Stimulated activated CD8-positive, alpha-beta memory T cell treated with anti-CD3 and anti-CD28 coated beads, Interleukin-4, amount 100 ng/mL, for 24 hours (primary cell): ENCODE data around the gene NHS.
"Not testable (repeated sequence)": the region's sequence is repeated elsewhere in the genome, so short reads cannot be mapped to it uniquely, and the experiment has no call there.

ENCODE experiments used
- DNase-seq: peaks from one replicate; pipeline ENCODE4 v3.0.0-alpha.2; 2020; ENCODE audit warnings: low read depth

The NHS gene

DNA sequence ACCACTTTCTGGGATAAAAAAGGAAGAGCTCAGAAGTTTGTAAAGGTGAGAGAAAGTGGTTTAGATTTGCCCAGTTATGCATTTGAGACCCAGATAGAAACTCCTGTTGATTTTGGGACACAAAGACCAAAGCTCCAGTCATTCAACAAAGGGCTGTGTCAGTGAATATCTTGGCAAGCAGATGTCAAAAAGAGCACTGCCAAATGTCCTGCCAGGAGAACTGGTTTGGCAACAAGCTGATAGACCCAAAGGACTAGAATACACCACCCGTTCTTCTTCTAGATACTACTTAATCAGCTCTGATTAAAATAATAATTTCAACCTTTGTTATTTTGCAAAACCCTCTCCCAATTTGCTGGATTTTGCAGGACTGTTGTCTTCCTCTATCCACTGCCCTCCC is 121.4 kb downstream of the NHS start:
- no peak for DNase-seq

DNA sequence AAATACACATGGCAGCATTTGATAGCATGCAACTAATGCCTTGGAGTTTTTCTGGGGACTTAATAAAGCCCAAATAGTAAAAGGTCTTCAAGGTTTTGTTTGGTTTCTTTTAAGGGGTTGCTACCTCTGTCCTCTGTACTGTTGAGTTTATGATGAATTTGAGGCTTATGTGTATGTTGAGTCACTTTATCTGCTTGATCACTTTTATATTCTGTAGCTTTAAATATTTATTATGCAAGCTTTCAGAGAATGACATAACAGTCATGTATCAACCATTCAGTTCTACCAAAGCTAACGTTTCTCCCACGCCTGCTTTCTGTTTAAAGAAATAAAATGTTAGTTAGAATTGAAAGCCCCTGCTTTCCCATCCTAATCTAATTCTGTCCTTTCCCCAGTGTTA is 122.2 kb downstream of the NHS start:
- DNase-seq = no peak

DNA sequence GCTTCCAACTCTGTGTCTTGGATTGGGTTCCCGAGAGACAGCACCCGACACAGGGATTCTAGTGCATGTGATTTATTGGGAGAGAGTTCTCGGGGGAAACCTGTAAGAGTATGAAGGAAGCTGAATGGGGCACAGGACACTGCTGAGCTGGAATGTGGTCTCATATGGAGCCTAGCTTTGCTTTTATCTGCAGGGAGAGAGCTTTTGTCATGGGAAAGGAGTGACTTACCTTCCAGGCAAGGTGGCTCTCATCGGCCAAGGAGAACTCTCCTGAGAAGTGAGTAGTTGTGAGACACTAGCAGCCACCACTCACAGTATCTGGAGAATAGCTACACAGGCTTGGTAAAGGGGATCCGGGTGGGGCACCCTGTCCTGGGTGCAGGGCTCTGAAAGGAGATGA is 124.5 kb downstream of the NHS start:
- DNase-seq = no peak

DNA sequence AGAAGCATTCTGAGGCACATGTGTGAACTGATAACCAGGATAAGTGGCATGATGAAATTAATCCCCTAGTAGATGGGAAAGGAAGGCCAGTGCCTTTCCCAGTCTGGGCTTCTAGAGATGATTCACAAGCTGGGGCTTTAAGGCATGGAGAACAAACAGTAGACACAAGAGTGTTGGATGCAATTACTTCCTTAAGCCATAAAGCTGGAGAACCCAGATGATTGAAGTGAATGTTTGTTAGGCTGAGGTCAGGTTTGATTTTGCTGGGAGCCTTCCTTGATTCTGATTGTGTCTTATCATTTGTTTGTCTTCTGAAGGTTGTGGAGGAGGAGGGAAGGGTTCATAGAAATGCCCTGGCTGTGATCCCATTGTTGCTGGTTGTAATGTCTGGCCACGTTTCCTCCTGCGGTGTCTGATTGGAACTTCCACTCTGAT is 125.2 kb downstream of the NHS start:
- DNase-seq = no peak

DNA sequence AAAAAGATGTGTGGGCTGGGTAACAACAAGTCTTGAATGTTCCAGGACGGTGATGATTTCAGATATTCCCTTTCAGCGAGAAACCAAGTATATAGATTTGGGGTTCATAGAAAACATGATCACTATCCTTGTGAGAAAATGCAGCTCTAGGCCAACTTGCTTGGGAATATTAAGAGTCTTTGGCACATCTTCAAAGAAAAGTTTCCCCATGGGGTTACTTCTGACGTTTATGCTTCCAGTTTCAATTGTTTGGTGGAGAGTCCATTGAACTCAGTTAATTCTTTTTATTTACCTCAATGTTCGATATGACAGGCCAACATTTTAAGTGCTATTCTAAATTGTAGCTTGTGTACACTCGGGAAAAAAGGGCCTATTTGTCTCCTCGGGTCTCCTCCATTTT is 126.7 kb downstream of the NHS start:
- no peak for DNase-seq

DNA sequence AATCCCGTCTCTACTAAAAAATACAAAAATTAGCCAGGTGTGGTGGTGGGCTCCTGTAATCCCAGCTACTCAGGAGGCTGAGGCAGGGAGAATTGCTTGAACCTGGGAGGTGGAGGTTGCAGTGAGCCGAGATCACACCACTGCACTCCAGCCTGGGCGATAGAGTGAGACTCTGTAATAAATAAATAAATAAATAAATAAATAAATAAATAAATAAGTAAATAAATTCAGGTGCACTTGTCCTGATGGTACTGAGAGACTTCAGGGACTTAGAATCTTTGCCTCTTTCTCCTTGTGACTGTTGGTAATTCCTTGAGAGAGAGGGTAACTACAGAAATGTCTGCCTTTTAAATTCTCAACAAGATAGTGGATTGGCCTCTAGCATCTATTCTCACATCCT is 131.4 kb downstream of the NHS start:
- DNase-seq = not testable (repeated sequence)

DNA sequence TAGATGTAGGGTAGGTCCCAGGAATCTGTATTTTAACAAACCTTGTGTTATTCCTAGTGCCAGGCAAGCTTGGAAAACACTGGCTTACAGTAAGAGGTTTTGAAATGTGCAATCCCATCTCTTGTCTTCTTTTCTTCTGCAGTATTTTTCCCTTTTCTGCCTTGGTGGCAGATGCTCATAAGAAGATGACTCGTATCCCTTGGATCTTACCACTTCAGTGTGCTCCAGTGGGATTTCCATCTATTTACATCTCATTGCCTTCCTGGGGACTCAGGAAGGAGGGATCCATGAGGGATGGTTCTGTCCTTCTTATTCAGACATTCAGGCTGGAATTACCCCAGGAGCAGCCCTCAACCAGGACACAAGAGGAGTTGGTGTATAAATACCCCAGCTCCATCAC is 136.6 kb downstream of the NHS start:
- no peak for DNase-seq

DNA sequence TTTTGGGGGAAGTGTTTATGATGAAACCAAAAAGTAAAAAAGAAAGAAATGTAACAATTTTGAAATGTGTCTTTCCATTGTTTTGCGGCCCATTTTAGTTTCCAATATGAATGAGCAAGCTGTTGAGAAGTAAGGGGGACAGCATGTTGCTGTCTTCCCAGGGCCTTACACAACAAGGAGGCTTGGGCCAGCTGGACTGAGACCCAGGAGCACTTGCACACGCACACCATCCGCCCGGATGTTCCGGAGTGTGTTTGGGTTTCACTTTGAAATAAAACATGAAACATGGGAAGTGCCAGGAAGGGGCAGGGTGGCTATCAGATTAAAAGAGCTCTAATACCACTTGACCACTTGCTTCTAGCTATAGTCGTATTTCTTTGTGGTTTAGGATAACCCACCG is 144.4 kb downstream of the NHS start:
- no peak for DNase-seq

DNA sequence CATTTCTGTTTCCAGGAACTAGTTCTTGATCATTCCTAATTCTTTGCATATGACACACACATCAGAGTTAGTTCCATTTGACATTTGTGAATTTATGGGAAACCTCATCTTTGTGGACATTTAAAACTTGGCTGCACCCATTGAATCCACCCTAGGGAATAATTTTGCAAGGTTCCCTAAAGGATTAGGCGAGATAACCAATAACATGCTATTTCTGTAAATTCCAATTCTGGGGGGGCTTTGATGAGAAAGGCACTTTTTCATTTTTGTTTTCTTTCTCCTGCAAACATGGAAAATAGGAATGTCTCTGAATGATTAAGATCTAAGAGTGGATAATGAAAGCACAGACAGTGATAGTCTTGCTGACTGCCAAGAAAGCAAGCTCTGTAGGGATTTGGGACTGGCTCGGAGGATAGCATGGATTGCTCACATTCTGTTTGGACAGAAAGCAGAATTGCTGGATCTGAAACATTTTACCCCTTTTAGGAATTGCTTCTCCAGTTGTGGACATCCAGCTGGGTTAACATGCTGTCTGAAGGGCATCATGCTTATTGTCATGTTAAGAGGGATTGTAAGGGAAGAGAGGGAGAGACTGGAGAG is 145.1 kb downstream of the NHS start:
- DNase-seq = no peak

DNA sequence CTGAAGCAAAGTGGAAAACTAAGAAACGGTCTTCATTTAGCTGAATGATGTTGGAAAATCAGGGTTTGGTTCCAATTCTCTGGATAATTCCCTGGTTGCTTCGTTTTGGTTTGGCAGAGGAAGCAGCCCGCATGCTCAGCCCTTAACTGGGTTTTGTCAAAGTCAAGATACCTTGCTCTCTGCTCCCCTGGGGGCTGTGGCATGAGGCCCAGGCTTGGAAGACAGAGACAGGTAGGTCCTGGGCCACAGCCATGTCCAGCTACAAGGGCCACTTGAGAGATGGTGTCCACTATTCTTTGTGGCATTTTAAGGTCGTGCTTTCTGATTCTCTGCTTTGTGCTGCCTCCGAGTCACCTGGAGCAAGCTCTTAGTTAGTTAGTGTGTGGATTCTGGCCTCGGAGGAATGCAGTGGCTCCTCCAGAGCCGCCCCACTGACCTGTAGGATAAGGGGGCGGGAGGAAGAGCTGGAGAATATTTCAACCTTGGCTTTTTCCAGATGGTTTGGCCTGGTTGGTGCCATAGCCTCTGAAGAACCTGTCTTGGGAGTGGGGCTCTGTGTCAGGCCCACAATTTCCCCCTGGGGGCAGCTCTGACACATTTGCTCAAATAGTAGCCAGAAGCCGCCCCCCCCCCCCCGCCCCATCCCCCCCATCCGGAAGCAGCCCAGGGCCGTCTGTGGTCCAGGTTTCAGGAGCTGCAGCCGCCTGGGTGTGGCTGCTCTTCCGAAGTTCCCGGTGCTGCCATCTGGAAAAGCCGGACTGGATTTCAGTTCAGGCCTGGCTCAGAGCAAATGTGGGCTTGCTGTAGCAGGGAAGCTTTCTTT is 147.1 kb downstream of the NHS start:
- DNase-seq = no peak

DNA sequence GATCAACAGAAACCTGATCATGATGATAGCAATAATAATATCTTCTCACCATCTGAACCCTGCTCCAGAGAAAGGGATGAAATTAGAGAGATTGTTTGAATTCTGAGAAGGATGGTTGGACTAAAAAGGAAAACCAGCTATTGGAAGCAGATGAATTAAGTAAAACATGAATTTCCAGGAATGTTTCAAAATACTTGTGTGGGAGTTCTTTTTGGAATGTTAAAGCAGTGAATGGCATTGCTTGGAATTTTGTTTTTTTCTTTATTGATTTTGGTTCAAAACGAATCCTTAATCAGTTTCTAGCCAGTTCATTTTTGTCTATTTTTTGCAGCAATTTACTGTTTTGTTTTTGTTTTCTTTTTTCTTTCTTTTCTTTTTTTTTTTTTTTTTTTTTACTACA is 150.3 kb downstream of the NHS start:
- no peak for DNase-seq

DNA sequence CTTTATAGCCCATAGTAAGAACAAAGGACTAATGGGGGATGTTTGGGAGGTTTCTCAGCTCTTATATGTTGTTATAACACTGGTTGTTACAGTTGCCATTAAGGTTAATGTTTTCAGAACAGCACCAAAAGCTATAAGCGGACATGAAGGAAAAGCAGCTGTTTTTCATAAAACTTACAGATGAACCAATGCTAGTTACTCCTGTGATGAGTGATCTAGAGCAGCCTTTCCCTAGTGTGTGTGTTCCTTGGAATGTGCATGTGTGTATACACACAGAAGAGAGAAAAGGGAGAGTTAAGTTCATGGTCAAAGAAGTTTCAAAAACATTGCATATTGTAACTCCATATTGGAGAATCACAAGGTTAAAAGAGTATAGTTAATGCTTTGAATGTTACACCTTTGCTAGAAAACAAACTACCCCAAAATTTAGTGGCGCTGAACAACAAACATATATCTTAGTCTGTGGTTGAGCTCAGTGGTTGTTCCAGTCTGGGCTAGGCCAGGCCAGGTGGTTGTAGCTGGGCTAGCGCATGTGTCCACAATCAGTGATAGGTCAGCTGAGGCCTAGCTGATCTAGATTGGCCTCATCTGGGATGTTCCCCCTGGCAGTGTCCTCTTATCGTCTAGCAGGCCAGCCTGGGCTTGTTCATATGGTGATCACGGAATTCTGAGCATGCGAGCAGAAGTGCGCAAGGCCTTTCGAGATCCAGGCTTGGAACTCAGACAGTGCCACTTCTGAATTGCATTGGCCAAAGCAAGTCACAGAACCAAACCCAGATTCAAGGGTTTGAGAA is 151.0 kb downstream of the NHS start:
- no peak for DNase-seq

DNA sequence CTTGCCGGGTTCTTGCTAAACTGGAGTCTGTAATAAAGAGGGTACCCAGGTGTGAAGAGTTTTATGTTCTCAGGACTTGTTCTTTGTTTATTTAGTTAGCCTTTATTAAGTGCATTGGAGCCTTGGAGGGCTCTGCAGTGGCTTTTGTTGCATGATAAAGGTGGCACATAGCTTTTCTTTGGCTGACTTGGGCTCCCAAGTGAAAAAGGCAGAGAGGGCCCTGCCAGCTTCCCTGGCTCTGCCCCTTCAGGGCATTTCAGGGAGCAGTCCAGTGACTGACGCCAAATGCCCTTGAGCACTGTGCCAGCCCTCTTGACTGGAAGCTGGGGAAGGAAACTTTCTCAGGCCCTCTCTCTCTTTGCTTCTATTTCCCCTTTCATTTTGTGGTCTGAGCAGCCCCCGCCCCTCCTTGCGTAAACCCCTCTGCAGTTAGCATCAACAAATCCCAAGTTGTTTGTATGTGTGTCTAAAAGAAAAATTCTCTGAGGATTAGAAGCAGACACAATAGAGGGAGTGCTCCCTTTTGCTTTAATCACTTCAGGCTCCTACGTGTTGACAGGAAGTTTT is 152.2 kb downstream of the NHS start:
- no peak for DNase-seq

DNA sequence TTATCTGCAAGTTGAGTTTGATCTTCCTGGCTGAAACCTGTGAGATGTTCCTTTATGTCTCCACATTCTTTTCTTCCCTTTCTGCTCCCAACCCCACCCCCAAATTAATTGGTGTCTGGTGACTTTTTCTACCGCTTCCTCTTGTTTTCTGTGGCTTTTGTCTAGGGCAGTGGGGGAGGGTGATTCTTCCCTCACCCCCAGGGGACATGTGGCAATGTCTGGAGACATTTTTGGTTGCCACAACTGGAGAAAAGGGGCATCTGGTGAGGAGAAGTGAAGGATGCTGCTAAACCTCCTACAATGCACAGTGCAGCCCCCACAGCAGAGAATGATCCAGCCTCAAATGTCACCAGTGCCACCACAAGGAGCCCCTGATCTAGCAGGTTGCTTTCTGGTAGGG is 152.9 kb downstream of the NHS start:
- no peak for DNase-seq

DNA sequence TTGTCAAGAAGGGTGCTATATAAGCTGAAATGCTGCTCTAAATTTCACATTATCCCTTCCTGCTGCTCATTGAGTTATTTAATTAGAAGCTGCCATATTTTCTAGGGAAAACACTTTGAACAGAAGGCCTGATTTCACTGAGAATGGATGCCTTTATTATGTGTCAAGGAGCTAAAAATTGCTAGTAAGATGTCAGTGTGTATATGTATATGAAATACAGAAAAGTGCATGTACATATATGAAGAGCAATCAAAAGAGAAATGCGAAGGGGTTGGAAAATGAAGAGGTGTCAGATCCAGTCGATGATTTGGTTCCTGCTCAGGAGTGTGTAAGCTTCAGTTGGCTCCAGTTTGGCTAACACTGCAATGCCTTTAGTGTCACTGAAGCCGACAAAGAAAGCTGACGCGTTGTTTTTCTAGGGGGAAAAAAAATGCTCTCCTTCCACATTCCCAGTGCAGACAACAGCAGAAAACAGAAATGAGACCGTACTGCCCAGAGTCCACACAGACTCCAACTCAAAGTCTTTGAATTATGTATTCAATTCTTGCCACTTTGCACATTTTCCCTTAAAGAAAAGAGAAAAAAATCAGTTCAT is 154.2 kb downstream of the NHS start:
- DNase-seq = no peak

DNA sequence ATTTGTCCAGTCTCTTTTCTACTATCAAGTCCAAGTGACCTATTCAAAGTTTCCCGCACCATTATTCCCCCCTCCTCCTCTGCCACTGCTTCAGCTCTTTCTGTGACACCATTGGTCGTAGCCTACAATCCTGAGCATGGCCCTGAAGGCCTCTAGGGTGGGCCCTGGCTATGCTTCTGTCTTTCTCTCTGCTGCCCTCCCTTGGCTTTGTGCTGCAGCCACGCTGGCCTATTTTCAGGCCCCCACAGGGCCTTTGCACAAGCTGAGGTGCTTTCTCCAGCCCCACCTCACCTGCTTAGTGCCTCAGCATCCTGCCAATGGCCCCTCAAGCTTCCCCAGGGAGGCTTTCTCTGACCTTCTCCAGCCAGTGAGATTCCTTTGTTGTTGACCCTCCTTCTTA is 156.5 kb downstream of the NHS start:
- DNase-seq = no peak

DNA sequence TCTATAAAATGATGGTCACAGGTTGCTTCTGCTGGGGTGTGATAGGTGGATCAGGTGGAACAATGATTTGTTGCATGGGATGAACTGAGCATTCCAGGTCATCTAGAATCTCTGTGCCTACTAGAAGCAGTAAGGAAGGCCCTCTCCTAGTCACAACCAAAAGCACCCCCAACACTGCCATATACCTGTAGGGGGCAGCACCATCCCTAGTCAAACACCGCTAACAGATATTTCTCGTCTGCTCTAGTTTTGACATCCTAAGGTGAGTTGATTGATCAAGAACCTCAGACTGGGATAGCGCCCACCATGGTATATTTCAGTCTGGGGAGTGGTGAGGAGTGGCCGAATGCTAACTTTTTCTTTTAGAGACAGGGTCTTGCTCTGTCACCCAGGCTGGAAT is 160.2 kb downstream of the NHS start:
- DNase-seq = peak; percentile 15

DNA sequence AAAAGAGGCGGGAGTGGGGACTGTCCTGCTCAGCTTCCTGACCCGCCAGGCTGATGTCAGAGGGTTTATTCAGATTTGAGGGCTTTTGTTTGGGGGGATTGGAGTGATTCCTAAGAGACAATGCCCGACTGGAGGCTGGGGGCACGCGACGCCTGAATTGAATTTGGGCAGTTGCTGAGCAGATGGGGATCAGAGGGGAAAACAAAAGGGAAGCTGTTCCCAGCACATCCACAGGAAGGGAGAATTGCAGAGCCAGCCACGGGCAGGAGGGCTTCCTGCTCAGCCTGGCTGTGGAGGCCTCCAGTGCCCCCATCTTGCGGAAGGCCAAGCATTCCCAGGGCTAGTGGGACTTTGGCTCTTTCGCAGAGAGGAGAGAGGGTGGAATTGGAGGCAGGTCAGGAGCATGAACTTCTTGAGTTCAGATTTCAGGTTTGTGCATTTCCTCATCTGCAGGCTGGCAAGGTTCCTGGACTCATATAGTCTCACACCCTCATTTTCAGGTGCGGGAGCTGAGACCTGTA is 162.8 kb downstream of the NHS start:
- DNase-seq = no peak

DNA sequence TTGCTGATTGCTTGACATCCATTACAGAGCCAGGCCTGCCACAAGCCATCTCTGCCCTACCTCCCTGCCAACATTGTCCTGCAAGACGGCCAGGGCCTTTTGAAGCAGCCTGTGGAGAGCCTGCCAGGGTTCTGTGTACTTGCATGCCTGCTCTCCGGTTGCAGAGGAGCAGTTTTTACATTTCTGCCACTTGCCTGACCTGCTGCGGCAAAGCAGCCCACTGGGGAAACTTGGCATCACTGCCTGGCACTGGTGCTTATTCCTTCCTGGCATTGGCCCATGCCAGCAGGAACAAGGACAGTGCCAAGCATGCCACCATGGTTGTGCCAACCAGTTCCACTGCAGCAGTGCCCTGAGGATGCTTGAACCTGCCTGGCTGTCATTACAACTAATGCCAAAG is 167.1 kb downstream of the NHS start:
- no peak for DNase-seq

DNA sequence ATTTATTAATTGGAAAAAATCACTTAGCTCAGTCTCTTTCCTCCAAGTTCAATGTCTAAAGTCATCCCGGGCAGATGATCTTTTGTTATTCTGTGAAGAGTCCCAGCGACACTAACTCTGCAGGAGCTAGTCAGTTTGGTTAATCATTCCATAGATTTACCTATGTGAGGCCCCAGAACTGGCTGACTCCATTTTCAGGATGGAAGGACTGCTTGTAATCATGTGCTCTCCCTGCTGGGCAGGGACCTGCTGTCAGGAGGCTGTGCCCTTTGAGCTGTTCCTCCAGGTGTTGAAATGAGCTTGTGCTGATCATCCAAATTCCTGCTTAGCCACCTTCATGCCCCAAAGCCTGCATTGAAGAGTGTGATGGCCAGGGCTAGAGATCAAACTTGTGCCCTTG is 169.8 kb downstream of the NHS start:
- no peak for DNase-seq

DNA sequence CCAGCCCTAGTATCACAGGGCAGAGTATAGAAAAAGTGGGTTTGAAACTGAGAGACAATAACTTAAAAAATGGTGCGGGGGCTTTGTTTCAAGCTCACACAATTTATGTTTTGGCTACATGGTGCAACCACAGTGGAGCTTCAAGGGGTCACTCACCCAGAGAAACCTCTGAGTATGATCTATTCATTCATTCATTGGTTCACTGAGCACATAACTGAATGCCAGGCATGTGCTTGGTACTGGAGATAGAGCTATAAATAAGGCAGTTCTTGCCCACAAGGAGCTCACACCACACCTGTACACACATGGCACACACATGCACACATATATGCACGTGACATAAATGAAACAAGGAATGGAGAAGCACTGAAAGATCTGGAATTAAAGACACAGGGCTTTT is 171.4 kb downstream of the NHS start:
- no peak for DNase-seq

DNA sequence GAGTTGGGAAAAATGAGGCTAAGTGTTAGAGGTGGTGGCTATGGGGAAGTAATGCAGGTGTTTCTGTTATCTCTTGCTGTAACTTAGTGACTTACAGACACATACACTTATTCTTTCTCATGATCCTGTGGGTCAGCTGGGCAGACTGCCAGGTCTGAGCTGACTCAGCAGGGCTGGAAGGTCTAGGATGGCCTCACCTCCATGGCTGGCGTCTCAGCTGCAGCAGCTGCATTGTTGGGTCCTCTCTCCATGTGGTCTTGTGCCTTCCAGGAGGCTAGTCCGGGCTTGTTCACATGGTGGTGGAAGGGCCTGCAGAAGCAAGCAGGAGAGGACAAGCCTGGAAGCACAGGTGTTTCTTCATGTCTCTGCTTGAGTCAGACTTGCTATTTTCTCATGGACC is 172.7 kb downstream of the NHS start:
- DNase-seq = no peak
